Endothelial cell of umbilical vein (primary cell): ENCODE data around the gene ICAM5. TPM values are rescaled to one million over a fixed set of nuclear protein-coding genes. Genes with fewer than 3 reads are reported as not detected.

ENCODE experiments used
- BruUV-seq: library from RNA; stranded (reverse); fragments of 400-500 nt; replicated peaks from 2 replicates; lab custom pipeline; 2021; lab: Mats Ljungman, UMichigan
- CTCF ChIA-PET: fragments of 300-600, 350-600 bp; sonication (Branson Sonifier 250); formaldehyde crosslinking; loops from one replicate; lab custom pipeline; 2021; ENCODE audit warnings: antibody characterized with exemption, inconsistent platforms; lab: Charles Lee
- POLR2A ChIA-PET: fragments of 300-600, 350-600 bp; sonication (Branson Sonifier 250); formaldehyde crosslinking; loops from one replicate; lab custom pipeline; 2021; ENCODE audit warnings: antibody characterized with exemption, inconsistent platforms; lab: Charles Lee
- DNase-seq: peaks from one replicate; pipeline ENCODE4 v3.0.0-alpha.2; 2011; ENCODE audit warnings: low read depth, low spot score
- FAIRE-seq: peaks from 2 replicates; lab custom pipeline; 2011; peaks lifted over from hg19 to GRCh38; lab: Jason Lieb, UNC
- H2AFZ ChIP-seq: 2 replicates; pipeline ENCODE4 v1.6.0; 2012; ENCODE audit warnings: low read depth, low read length, control low read depth, inconsistent platforms
- H3K27ac ChIP-seq: 2 replicates; pipeline ENCODE4 v1.5.1; 2011; ENCODE audit warnings: low read depth, mild to moderate bottlenecking, control low read depth, low read length, moderate library complexity; ENCODE audit not compliant: insufficient read depth
- H3K27me3 ChIP-seq, 2 experiments: 2 replicates each; pipeline versions ENCODE4 v1.6.0 to v1.6.1; 2011; ENCODE audit warnings: low read length in 2 of 2, mixed read lengths in 1 of 2; ENCODE audit not compliant: control insufficient read depth in 2 of 2, insufficient read depth in 2 of 2
- H3K36me3 ChIP-seq, 2 experiments: 2 replicates in 1 of 2; 3 replicates in 1 of 2; pipeline ENCODE4 v1.5.1; 2011; ENCODE audit warnings: low read length in 2 of 2, mild to moderate bottlenecking in 1 of 2, moderate library complexity in 1 of 2; ENCODE audit not compliant: control insufficient read depth in 2 of 2, insufficient read depth in 2 of 2; ENCODE audit errors: extremely low read depth in 1 of 2
- H3K4me1 ChIP-seq: 3 replicates; pipeline ENCODE4 v1.5.1; 2011; ENCODE audit warnings: mild to moderate bottlenecking, low read length; ENCODE audit not compliant: control insufficient read depth, insufficient read depth; ENCODE audit errors: extremely low read depth
- H3K4me2 ChIP-seq: 2 replicates; pipeline ENCODE4 v1.6.1; 2011; ENCODE audit warnings: low read length, control low read depth, mixed read lengths; ENCODE audit not compliant: insufficient read depth
- H3K4me3 ChIP-seq, 3 experiments: fragments of 200-600 bp in 1 of 3; sonication (generic), shearing (Covaris generic) in 1 of 3; replicated peaks in 1 of 3; 2 replicates each; pipeline ENCODE4 v1.5.1; 2011 to 2016; ENCODE audit warnings: control low read depth in 3 of 3, low read length in 3 of 3, mild to moderate bottlenecking in 2 of 3, inconsistent platforms in 1 of 3, low read depth in 1 of 3, moderate library complexity in 1 of 3; ENCODE audit not compliant: insufficient read depth in 1 of 3
- H3K79me2 ChIP-seq: 2 replicates; pipeline ENCODE4 v1.6.0; 2012; ENCODE audit warnings: low read length, inconsistent platforms; ENCODE audit not compliant: control insufficient read depth, insufficient read depth
- H3K9ac ChIP-seq: replicated peaks from 2 replicates; pipeline ENCODE3; 2011; ENCODE audit warnings: low read length, control low read depth; ENCODE audit not compliant: insufficient read depth; ENCODE audit errors: extremely low read depth
- H3K9me1 ChIP-seq: replicated peaks from 3 replicates; pipeline ENCODE4 v1.6.0; 2011; ENCODE audit warnings: mild to moderate bottlenecking, low read length; ENCODE audit not compliant: control insufficient read depth, insufficient read depth; ENCODE audit errors: extremely low read depth
- H3K9me3 ChIP-seq: replicated peaks from 2 replicates; pipeline ENCODE4 v1.5.1; 2012; ENCODE audit warnings: low read length, inconsistent platforms; ENCODE audit not compliant: control insufficient read depth, insufficient read depth
- H4K20me1 ChIP-seq: replicated peaks from 2 replicates; pipeline ENCODE3; 2011; ENCODE audit warnings: mild to moderate bottlenecking, low read length; ENCODE audit not compliant: control insufficient read depth, insufficient read depth; ENCODE audit errors: extremely low read depth
- GATA2 ChIP-seq: IDR thresholded peaks from 2 replicates; pipeline ENCODE4 v1.7.0; 2011; ENCODE audit warnings: low read depth, mild to moderate bottlenecking, moderate library complexity, mixed read lengths, low read length; ENCODE audit not compliant: insufficient read length, insufficient read depth
- JUN ChIP-seq: IDR thresholded peaks from 2 replicates; pipeline ENCODE4 v1.6.1; 2011; ENCODE audit warnings: borderline replicate concordance, low read depth; ENCODE audit not compliant: insufficient read length, insufficient read depth
- POLR2A ChIP-seq: IDR thresholded peaks from 2 replicates; pipeline ENCODE4 v1.6.1; 2012; ENCODE audit warnings: low read depth, mild to moderate bottlenecking, control low read depth, low read length
- dilution Hi-C: fragments of 300-500 bp; cut with MboI; formaldehyde crosslinking; loops from one replicate; pipeline ENCODE4 v1.15.0; 2019; ENCODE audit warnings: low sequenced_read_pairs; ENCODE audit not compliant: extremely low pct_ligation_motif_present
- intact Hi-C: fragments of 100-400 bp; cut with micrococcal nuclease; formaldehyde crosslinking; loops from one replicate; pipeline ENCODE4 v1.10.0; 2022
- polyA plus RNA-seq, 4 experiments: library from polyadenylated mRNA; depleted of rRNA in 3 of 4; stranded (reverse) in 3 of 4; unstranded in 1 of 4; fragments of >200 nt; gene quantifications; 2 replicates each; pipeline versions ENCODE4 v1.2.1 to v1.2.3, GENCODE V29; 2011 to 2012; ENCODE audit warnings: missing spikeins in 1 of 4
- total RNA-seq: library from RNA; stranded (reverse); gene quantifications from 2 replicates; pipeline ENCODE4 v1.2.3, GENCODE V29; 2021
- TF ChIP-seq, protein P1 (sequence below), 2 donors: IDR thresholded peaks; 1 replicate in 1 of 2; 2 replicates in 1 of 2; pipeline ENCODE4 v1.5.1; 2011; ENCODE audit warnings: low read length in 2 of 2, mild to moderate bottlenecking in 2 of 2, moderate library complexity in 2 of 2, control low read depth in 1 of 2, inconsistent platforms in 1 of 2, low read depth in 1 of 2; ENCODE audit not compliant: insufficient read depth in 1 of 2; ENCODE audit errors: extremely low read depth in 1 of 2

The ICAM5 gene
- total and polyA plus RNA-seq, 2 donors (not counting 3 experiments of a cell fraction or from before 2014, with no cell fraction given): 0.10 to 0.40 TPM

DNA sequence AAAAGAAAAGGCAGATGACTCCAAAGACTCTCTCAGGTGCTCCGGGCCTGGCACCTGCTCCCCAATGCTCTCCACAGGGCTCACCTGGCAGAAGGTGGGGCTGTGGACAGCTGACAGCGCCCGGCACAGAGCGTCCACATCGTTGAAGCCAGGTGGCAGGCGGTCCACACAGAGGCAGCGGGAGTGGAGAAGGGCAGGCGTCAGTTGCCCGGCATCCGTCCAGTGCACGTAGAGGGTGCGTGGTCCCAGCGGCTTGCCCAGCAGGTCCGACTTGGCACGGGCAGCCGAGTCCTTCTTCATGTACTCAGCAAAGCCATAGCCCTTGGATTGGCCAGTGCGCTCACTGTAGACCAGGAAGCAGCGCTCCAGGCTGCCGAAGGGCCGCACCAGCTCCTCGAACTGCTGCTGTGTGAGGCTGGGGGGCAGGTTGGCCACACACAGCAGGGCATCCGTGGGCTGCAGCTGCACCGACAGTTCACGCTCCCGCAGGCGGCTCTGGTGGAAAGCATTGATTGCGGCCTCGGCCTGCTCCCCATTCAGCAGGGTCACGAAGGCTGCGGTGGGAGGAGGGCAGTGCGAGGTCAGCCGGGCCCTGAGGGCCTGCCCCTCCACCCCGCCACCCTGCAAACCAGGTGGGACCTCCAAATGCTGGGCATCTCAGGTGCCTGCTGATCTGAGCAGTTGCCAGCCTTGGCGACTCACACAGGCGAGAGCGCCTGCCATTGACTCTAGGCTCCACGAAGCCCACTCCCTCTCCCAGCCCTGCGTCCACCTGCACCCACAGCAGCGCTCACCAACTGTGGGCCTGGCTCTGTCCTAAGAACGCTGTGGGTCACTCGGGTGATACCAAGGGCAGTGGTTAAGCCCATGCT lies 39.0 kb downstream of the ICAM5 start:
- Histone ChIP-seq H3K9me3 (no peaks in the 10 kb centered on the region), H3K9ac (no peak overlapping the region), H4K20me1 (no peaks in the 10 kb centered on the region), H3K4me2 (no peak overlapping the region), H3K79me2 (peaks cover 26% of the 10 kb centered on the region), H3K27me3 (no peaks in the 10 kb centered on the region), H3K36me3 (peaks cover 9 to 32% of the 10 kb centered on the region in 2 experiments), H2AFZ (no peak overlapping the region), H3K9me1 (no peaks in the 10 kb centered on the region), H3K27ac (no peak overlapping the region), H3K4me1 (peaks cover 7% of the 10 kb centered on the region), H3K4me3 (no peak overlapping the region)
- POLR2A ChIA-PET: no interaction called here
- DNase-seq (no peak), FAIRE-seq (no peak)
- dilution Hi-C loops (no loop called here), intact Hi-C loops (no loop called here)
- CTCF ChIA-PET: interaction anchor here (1.5 kb wide), 1 partner anchor 59 kb away, joined by 3 read pairs; no protein-coding TSS in a partner anchor
- TF ChIP-seq POLR2A (no peak), GATA2 (no peak), JUN (no peak)
- TF ChIP-seq, protein P1, sequence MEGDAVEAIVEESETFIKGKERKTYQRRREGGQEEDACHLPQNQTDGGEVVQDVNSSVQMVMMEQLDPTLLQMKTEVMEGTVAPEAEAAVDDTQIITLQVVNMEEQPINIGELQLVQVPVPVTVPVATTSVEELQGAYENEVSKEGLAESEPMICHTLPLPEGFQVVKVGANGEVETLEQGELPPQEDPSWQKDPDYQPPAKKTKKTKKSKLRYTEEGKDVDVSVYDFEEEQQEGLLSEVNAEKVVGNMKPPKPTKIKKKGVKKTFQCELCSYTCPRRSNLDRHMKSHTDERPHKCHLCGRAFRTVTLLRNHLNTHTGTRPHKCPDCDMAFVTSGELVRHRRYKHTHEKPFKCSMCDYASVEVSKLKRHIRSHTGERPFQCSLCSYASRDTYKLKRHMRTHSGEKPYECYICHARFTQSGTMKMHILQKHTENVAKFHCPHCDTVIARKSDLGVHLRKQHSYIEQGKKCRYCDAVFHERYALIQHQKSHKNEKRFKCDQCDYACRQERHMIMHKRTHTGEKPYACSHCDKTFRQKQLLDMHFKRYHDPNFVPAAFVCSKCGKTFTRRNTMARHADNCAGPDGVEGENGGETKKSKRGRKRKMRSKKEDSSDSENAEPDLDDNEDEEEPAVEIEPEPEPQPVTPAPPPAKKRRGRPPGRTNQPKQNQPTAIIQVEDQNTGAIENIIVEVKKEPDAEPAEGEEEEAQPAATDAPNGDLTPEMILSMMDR (IDR thresholded peaks at IDR 0.05; ENCODE audit: extremely low read depth in 1 of 2, insufficient read depth in 1 of 2, low read depth in 1 of 2, low read length in 2 of 2): no peak
- BruUV-seq: no TSS peak
